ENCODE results near the gene DIP2C.
"Not testable (repeated sequence)": the region's sequence is repeated elsewhere in the genome, so short reads cannot be mapped to it uniquely, and the experiment has no call there.

- TF ChIP-seq, protein P1, sequence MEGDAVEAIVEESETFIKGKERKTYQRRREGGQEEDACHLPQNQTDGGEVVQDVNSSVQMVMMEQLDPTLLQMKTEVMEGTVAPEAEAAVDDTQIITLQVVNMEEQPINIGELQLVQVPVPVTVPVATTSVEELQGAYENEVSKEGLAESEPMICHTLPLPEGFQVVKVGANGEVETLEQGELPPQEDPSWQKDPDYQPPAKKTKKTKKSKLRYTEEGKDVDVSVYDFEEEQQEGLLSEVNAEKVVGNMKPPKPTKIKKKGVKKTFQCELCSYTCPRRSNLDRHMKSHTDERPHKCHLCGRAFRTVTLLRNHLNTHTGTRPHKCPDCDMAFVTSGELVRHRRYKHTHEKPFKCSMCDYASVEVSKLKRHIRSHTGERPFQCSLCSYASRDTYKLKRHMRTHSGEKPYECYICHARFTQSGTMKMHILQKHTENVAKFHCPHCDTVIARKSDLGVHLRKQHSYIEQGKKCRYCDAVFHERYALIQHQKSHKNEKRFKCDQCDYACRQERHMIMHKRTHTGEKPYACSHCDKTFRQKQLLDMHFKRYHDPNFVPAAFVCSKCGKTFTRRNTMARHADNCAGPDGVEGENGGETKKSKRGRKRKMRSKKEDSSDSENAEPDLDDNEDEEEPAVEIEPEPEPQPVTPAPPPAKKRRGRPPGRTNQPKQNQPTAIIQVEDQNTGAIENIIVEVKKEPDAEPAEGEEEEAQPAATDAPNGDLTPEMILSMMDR (IDR thresholded peaks at IDR 0.05): not testable (repeated sequence)
- TF ChIP-seq POLR2A (IDR thresholded peaks at IDR 0.05): not testable (repeated sequence)
Measured at GRCh38 chr10:265816-266588, 423.5 kb downstream of the DIP2C start.
